Prostate gland (tissue), 2 donors: ENCODE measurements around the gene PTMA.

ENCODE experiments used
- CTCF ChIP-seq, 4 experiments: fragments of 200-600 bp in 2 of 4; fragments of 450-650 bp in 2 of 4; sonication (generic) in 2 of 4; IDR thresholded peaks; 1 replicate in 3 of 4; 2 replicates in 1 of 4; pipeline ENCODE4 v1.5.1; 2016 to 2019; ENCODE audit warnings: antibody characterized with exemption in 4 of 4, mild to moderate bottlenecking in 2 of 4, moderate library complexity in 2 of 4
- POLR2AphosphoS5 ChIP-seq: sonication (generic); formaldehyde crosslinking; IDR thresholded peaks from one replicate; pipeline ENCODE4 v1.6.1; 2017; ENCODE audit warnings: antibody characterized with exemption

GRCh38 chr2:231692847-231693246, 15.5 kb upstream of the PTMA start:
- TF ChIP-seq CTCF (IDR thresholded peaks at IDR 0.05): no peak
- no peak for TF ChIP-seq POLR2AphosphoS5
